NCI-H146 (cell line): ENCODE data around the gene TMUB2.
"Not testable (repeated sequence)": the region's sequence is repeated elsewhere in the genome, so short reads cannot be mapped to it uniquely, and the experiment has no call there.

Source experiments
- DNase-seq: peaks from one replicate; lab custom pipeline; 2025; lab: John Stamatoyannopoulos, UW

Gene TMUB2

DNA sequence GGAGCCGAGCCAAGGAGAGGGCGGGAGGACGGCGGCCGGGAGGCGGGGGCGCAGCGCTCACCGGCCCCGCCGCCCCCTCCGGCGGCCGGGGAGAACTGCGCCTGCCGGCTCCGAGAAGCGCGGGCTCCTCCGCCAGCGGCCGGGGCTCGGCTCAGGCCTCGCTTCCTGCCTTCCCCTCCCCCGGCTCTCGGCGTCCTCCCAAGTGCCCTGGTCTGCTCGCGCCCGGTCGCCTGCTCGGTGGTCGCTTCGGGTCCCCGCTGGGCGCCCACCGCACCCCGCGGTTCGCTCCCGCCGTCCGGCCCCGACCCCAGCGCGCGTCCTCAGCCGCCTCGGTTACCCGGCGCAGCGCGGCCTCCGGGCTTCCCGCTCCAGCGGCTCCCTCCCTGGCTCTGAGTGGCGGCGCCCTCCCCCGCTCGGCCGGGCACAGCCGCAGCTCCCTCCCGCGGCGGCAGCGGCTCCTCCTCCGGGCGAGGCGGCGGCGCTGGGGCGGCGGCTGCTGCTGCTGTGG is 32.4 kb downstream of the TMUB2 start:
- peak; percentile 64 for DNase-seq

DNA sequence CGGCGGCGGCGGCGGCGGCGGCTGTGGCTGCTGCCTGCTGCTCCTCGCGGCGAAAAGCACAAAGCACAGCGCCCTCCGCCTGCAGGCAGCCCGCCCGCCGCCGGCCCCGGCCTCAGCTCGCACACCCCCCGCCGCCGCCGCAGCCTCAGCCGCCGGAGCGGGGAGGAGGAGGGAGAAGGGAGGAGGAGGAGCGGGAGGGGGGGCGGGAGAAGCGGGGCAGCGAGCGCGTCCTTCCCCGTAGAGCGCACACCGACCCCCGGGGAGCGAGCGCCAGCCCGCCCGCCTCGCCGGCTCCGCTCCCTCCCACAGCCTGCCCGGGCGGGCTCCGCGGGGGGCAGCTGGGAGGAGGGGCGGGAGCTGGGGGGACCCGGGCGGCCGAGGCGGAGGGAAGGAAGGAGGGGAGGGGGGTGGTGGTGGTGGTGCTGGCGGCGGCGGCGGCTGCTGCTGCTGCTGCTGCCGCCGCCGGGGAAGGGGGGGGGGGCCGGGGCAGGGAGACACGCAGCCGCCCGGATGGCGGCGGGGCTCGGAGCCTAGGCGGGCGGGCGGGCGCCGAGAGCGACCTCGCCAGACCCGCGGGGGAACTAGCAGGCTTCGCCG is 32.9 kb downstream of the TMUB2 start, which contains the start of gene UBTF:
UBTF (minus strand) TSS at position 60 of the 597 bp plus-strand sequence. CDS start 1,446 bp downstream, outside the sequence.
- DNase-seq = peak; percentile 89

DNA sequence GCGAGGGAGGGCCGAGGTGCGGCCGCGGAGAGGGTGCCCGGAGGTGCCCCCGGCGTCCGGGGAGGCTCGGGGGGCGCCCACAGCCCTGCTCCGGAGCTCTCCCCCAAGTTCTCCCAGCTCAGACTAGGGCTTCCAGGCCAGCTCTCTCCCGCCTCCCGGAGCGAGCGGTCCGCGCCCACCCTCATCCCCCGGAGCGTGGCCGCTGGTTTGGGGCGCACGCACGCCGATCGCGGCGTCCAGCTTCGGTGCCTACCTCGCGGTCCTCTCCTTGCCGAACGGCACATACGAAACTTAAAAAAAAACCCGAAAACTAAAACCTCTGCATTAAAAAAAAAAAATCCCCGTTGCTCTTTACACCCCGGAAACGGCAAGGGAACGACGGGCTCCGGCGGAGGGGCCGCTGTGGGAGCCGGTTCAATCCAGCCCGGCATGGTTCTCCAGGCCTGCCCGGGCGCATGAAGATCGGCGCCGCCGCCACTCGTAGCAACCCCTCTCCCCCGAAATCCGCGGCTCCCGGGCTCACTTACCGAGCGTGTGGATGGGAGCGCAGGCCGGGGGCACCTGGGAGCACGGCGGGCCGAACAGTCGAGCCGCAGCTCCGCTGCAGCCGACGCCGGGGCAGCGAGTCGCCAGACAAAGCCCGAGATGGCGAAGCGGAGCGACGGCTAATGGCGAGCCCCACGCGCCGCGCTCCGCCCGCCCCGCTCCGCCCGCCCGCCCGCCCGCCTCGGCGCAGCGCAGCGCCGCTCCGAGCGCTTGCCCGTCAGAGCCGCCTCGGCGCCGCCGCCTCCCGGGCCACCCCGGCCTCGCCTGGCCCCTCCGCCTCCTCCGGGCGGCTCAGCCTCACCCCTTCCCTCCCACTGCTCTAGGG is 33.7 kb downstream of the TMUB2 start:
- DNase-seq = peak; percentile 68

DNA sequence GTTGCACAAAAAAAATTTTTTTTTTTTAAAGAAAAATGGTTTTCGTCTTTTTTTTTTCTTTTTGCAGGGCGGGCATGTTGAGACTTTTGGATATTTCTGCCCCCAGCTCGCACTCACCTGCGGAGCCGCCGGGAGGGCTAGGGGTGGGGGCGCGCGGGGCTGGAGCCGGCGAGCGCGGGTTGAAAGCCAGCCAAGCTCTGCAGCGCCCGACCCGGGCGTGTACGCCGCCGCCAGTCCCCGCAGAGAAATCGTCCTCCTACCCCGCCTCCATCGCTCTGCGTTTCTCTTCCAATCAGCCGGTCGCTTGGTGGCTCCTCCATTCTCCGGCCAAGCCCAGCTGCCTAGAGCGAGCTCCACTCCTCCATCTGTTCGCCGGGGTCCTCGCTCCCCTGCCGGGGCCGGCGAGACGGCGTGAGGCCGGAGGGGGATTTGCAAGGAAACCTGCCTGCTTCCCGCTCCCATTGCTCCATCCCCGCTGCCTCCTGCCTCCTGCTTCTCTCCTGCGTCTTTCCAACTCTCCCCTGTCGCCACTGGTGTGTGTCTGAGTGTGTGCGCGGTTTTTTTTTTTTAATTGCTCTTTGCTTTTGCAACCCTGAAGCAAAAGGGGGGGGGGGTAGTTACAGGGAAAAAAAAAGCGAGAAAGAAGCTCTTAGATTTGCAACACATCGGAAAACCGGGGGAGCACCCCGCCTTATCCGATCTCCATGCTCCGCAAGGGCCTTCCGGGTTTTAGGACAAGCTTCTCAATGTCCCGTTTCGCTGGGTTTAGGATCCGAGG is 34.5 kb downstream of the TMUB2 start:
- DNase-seq = peak; percentile 89

DNA sequence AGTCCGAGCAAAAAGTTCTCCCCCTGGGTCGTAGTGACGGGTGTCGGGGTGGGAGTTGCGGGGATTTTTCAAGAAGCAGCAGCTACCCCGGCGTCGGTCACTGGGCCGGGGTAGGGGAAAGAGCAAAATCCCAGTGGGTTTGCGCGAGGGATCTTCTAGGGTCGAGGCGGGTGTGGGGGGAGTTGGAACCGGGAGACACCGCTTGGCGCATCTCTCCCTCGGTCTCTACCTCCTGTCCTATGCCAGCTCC is 35.0 kb downstream of the TMUB2 start:
- no peak for DNase-seq

DNA sequence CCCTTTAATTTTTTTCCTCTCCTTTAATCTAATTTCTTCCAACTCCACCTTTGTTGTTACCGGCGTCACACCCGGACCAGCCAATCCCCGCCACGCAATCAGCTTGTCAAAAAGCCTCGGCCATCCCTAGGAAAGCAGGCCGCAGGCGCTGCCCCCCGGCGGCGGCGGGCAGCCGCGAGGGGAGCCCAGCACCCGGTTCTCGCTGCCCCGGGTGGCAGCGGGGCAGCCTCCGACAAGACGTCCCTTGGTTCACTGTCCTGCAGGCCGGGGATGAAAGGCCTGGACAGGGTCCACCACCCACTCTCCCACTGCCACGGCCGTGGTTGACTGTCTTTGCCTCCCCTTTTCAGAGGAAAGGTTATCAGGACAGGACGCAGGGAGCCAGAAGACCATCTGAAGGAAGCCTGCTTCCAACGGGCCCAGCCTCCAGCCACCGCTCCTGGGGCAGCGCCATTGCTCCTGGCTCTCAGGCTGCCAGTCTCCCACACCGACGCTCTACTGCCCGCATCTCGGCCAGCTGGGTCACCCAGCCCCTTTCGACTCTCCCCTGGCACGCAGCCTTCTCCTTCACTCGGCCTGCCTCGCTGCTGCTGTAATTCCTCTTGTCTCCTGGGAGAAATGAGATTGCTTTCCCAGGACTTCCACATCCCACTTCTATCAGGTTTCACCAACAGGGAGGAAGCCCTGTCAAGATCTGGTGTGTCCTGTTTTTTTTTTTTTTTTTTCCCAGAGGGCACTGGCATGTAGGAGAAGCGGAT is 35.5 kb downstream of the TMUB2 start:
- DNase-seq = peak; percentile 81

DNA sequence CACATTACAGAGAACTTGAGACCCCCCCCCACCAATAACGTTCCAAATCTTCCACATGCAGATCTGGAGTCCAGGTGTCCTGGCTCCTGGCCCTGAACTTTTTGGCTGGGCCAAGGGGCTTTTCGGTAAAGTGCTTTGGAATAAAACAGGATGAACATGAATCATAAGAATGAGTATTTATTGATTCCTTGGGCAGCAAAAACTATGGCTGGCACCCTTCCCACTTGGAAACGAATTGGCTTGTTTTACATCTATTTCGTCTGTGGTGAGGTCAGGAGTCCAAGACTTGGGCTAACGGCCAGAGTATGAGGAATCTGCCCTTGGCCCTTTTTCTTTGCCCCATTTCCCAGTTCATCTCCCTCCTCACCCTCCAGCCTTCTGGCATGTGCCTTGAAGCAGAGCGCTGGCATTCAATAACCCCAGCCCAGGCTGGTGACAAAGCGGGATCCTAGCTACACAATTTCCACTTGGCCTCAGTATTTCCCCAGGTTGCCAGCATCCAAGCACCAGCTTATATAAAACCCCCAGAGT is 36.8 kb downstream of the TMUB2 start:
- DNase-seq = no peak

DNA sequence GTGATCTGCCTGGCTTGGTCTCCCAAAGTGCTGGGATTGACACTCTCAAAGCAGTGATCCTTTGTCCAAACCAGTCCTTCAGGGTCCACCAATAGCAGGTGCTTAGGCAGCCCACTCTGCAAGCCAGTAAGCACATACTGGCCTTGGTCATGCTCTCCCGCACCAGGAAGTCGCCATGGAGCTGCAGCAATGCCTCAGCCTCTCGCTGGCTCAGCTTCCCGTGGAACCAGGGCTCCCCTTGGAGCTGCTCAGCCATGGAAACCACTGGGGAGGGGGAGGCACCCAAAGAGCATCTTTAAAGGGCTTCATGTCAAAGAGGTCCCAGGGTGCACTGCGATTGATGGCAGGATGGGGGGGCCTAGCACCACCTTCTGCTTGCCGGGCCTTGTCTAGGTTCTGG is 42.3 kb downstream of the TMUB2 start:
- DNase-seq = no peak

DNA sequence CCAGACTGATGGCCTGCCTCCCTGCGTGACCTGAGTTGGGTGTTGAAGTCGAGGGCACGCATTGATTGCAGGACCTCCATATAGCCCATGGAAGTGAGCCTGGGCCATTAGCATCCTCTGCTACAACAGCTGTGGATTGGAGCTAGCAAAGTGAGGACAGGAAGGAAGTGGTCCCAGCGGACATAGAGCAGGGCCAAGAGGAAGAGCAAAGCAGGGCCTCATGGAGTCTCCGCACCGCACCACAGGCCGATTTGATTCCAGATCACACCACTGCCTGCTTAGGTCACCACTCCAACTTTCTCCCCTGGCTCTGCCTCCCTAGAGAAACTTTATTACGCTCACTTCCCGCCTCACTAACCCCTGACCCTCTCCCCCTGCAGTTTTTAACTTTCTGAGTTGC is 43.4 kb downstream of the TMUB2 start:
- DNase-seq = no peak

DNA sequence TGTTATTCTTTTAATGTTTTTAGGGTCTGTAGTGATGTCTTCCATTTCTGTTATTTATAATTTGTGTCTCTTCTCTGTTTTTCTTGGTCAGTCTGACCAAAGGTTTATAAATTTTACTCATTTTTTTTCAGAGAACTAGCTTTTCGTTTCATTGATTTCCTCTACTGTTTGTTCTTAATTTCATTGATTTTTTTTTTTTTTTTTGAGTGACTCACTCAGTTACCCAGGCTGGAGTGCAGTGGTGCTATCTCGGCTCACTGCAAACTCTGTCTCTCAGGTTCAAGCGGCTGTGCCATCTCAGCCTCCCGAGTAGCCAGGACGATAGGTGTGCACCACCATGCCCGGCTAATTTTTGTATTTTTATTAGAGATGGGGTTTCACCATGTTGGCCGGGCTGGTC is 45.3 kb downstream of the TMUB2 start:
- DNase-seq = no peak

DNA sequence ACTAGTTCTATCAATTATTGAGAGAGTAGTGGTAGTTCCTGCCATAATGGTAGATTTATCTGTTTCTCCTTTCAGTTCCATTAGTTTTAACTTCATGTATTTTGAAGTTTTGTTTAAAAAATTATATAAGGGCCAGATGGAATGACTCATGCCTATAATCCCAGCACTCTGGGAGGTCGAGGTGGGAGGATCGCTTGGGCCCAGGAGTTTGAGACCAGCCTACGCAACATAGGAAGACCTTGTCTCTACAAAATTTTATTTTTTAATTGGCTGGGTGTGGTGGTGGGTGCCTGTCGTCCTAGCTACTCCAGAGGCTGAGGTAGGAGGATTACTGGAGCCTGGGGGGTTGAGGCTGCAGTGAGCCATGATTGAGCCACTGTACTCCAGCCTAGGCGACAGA is 46.8 kb downstream of the TMUB2 start:
- no peak for DNase-seq

DNA sequence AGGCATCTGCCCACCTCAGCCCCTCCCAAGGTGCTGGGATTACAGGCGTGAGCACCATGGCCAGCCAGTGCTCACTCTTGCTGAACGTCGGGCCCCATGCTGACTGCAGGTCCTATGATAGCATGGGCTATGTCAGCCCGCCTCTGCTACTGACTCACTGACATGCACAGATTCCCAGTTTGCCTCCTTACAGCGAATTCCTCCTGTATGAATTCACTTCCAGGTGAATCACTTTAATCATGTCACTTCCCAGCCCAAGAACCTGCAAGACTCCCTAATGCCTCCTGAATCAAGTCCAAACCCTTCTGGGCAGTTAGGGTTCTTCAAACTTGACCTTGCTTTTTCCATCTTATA is 48.8 kb downstream of the TMUB2 start:
- DNase-seq = no peak

DNA sequence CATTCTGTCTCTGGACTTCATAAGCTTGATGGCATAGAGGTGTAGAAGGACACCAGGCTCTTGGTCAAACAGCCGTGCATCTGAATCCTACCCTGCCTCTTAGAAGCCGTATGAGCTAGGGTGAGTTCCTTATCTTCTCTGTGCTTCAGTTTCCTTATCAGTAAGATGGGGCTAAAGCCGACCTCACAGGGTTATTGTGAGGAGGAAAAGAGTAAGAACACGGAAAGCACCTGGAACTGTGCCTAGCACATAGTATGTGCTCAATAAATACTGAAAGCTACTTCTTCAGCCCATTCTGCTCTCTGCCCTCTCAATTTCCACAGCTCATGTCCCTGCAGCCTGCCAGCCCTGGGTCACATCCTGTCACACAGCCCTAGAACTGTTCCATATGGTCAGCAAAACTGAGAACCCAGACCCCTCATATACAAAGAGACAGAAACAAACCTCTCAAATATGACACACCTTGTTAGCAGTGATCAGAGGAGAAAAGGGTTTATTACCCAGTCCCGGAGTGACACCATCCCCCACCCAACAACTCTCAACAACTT is 49.7 kb downstream of the TMUB2 start:
- no peak for DNase-seq

DNA sequence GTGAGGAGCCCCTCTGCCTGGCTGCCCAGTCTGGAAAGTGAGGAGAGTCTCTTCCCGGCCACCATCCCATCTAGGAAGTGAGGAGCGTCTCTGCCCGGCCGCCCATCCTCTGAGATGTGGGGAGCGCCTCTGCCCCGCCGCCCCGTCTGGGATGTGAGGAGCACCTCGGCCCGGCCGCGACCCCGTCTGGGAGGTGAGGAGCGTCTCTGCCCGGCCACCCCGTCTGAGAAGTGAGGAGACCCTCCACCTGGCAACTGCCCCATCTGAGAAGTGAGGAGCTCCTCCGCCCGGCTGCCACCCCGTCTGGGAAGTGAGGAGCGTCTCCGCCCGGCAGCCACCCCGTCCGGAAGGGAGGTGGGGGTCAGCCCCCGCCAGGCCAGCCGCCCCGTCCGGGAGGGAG is 51.1 kb downstream of the TMUB2 start:
- not testable (repeated sequence) for DNase-seq

DNA sequence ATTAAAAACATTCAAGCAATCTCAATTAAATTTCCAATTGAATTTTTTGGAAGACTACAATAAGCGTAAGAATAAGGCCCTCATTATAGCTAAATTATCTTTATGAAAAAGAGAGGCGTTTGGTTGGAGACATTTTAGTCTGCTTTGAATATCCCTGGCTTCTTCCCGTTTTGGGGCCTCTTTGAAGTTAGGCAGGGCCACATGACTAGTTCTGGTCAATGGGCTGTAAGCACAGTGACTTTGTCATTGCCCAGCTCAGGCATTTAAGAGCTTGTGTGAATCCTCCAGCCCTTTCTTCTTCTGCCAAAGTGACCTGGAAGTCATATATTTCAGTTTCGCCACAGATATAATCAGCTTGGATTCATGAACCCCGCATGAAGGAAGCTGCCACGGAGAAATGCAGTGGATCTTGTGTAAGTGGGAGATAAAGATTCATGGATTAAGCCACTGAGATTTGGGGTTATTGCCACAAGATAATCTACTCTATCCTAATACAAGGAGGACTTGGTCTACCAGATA is 54.4 kb downstream of the TMUB2 start:
- no peak for DNase-seq
